Purkinje cell (primary cell): Measurements from ENCODE around the gene TRIM34. TPM values are rescaled to one million over a fixed set of nuclear protein-coding genes. Genes with fewer than 3 reads are reported as not detected.

Experiments used
- polyA plus RNA-seq: library from polyadenylated mRNA; unstranded; fragments of >200 nt; fragmentation: Nextera tagmentation; gene quantifications from 2 replicates; pipeline ENCODE4 v1.2.1, GENCODE V29; 2014

TRIM34 gene, protein sequence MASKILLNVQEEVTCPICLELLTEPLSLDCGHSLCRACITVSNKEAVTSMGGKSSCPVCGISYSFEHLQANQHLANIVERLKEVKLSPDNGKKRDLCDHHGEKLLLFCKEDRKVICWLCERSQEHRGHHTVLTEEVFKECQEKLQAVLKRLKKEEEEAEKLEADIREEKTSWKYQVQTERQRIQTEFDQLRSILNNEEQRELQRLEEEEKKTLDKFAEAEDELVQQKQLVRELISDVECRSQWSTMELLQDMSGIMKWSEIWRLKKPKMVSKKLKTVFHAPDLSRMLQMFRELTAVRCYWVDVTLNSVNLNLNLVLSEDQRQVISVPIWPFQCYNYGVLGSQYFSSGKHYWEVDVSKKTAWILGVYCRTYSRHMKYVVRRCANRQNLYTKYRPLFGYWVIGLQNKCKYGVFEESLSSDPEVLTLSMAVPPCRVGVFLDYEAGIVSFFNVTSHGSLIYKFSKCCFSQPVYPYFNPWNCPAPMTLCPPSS
- polyA plus RNA-seq = not detected in 2 replicates

DNA sequence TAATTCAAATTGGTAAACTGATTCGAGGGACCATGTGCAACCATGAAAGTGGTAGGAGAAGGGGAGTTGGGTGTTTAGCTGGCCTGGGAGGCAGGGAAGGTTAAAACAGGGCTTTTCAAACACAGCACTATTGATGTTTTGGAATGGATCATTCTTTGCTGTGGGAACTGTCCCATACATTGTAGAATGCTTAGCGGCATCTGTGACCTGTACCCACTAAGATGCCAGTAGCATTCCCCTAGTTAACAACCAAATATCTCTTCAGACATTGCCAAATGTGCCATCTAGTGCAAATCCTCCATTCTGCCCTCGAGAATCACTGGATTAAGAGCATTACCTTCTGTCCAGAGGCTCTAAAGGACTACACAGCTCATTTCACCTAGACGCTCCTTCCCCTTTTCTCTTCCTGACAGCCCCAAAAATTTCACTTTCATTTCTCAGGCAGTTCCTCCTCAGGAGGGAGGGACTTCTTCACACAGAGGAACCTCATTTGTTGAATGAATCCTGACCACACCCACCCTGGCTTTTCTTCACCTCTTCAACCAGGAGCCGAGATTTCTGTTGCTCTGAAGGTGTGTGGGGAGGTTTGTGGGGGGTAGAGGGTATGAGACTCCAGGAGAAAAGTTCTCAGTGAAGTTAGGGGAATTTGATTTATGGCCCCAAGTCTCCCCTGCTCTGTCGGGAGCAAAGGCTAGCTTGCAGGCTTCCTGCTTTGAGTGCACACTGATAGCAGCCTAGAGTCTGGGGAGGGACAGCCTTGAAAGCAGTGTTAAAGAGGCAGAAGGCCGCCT lies at the start of gene TRIM34:
TSS of gene TRIM34 (plus strand) at position 513 of the 791 bp plus-strand sequence. CDS start 7,331 bp downstream, outside the sequence.

DNA sequence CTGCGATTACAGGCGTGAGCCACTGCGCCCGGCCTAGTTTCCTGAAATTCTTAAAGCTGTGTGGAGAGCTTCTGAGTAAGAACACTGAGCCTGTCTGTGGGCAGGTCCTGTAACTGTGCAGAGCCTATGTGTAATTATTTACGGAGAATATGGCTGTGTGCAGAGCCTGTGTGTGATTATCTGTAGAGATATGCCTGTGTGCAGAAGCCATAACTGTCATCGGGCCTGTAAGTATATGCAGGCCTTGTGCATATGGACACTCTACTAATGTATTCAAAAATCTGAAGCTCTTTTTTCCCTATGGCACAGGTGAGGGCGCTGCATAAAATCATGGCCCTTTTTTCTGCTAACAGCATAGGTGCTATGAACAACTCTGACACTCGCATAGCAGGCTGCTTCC lies 44.2 kb upstream of the TRIM34 start, which contains the start of gene OR52B6:
TSS of gene OR52B6 (plus strand) at position 301 of the 400 bp plus-strand sequence. CDS start at position 301, 0 bp downstream.

DNA sequence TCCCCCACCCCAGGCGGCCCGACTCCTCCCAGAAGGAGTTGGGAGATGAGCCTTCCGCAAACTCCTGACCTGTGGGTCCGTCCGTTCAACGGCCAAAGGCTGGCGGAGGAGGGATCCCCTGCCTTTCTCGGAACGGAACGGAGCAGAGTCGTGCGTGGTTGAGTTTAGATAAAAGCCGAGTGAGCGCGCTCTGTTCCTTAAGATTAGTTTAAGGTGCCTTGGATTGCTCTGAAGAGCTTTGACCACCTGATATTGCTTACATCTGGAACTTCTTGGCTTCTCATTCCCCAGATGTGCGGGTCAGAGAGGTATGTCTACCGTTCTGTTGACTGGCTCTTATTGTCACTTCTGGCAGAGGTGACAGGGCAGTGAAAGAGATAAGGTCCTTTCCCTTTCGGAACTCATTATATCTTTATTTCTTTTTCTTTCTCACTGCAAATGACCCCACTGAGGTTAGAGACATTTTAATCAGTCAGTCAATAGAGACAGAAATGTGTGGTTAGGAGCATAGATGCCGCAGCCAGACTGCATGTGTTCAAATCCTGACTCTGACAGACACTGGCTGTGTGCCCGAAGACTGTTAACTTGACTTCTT lies 28.1 kb upstream of the TRIM34 start, which contains the start of gene TRIM6:
TSS of gene TRIM6 (plus strand) at position 31 of the 595 bp plus-strand sequence. CDS start at position 292, 261 bp downstream.

DNA sequence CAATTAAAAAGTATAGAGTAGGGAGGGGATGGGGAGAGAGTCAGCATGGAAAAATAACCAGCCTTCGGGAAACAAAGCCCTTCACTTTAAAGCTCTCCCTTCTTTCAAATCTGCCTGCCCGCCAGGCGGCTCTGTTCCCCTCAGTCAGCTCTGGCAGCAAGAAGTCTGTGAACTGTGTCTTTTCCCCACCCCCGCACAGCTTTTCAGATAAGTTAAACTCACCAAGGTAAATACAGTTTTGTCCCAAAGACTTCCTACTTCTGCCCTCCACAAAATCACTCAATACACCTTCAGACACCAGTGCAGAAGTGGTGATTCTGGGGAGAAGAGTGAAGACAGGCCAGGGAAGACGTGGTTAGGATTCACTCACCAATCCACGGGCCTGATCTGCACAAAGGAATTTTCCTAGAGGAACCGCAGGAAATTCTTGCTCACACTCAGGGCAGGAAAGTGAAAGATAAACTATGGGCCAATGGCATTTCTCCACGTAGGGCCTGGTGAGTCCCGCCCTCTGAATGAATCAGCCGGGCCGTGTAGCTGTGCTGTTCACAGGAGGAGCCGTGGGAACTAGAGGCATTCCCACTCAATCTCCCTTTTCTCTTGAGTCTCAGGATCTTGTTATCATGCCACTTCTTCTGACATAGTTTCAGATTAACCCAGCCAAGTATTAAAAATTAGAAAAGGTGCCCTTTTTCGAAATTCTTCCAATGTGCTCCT lies 60.0 kb downstream of the TRIM34 start, which contains the start of gene TRIM5:
TSS of gene TRIM5 (minus strand) at position 429 of the 717 bp plus-strand sequence. CDS start 4,897 bp downstream, outside the sequence.

DNA sequence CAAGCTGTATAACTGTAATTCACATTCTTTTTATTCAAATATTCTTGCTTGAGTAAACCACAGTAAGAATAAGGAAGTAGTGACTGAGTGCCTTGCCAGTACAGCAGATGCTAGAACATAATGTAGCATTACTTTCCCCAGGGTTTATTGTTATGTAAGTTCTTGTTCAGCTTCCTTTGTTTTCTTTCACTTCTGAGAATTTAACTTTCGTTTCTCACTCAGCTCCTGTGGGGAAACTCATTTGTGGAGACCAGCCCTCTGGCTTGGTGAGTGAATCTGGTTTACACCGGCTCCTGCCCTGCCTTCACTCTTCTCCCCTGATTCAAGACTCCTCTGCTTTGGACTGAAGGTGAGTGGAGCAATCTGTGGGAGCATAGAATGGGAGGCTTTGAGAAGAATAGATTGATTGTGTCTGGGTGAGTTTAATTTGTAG lies 64.8 kb downstream of the TRIM34 start, which contains the start of gene TRIM22:
TSS of gene TRIM22 (plus strand) at position 240 of the 433 bp plus-strand sequence. CDS start 6,443 bp downstream, outside the sequence.

Other genes with a start within 250 kb of the TRIM34 start
- not detected in 2 replicates for gene OR51M1, start 241.2 kb upstream of the TRIM34 start, polyA plus RNA-seq
- gene OR51Q1, start 202.9 kb upstream of the TRIM34 start, polyA plus RNA-seq = not detected in 2 replicates
- gene OR51I1, start 183.5 kb upstream of the TRIM34 start, polyA plus RNA-seq = not detected in 2 replicates
- gene OR51I2, start 175.7 kb upstream of the TRIM34 start, polyA plus RNA-seq = not detected in 2 replicates
- not detected in 2 replicates for gene OR52D1, start 136.3 kb upstream of the TRIM34 start, polyA plus RNA-seq
- gene UBQLN3, start 115.0 kb upstream of the TRIM34 start, polyA plus RNA-seq = not detected in 2 replicates
- gene UBQLNL, start 108.3 kb upstream of the TRIM34 start, polyA plus RNA-seq = not detected in 2 replicates
- not detected in 2 replicates for gene OR52H1, start 76.5 kb upstream of the TRIM34 start, polyA plus RNA-seq
- gene OR52B6, start 44.1 kb upstream of the TRIM34 start, polyA plus RNA-seq = not detected in 2 replicates
- 0.38 TPM in 1 of 2 replicates, not detected in the other for gene TRIM6, start 28.4 kb upstream of the TRIM34 start, polyA plus RNA-seq
- gene TRIM5, start 60.1 kb downstream of the TRIM34 start, polyA plus RNA-seq = 0.56 and 4.4 TPM in 2 replicates
- 1.2 TPM in 1 of 2 replicates, not detected in the other for gene TRIM22, start 64.8 kb downstream of the TRIM34 start, polyA plus RNA-seq
- not detected in 2 replicates for gene OR56B1, start 111.4 kb downstream of the TRIM34 start, polyA plus RNA-seq
- not detected in 2 replicates for gene OR52N4, start 129.2 kb downstream of the TRIM34 start, polyA plus RNA-seq
- gene OR52N5, start 158.4 kb downstream of the TRIM34 start, polyA plus RNA-seq = not detected in 2 replicates
- not detected in 2 replicates for gene OR52N1, start 166.3 kb downstream of the TRIM34 start, polyA plus RNA-seq
- not detected in 2 replicates for gene OR52N2, start 183.9 kb downstream of the TRIM34 start, polyA plus RNA-seq
- gene OR52E6, start 216.9 kb downstream of the TRIM34 start, polyA plus RNA-seq = not detected in 2 replicates
- gene OR52E8, start 232.7 kb downstream of the TRIM34 start, polyA plus RNA-seq = not detected in 2 replicates